HG03571 (cell line): ENCODE results near the gene CTCF.

Experiments used
- ATAC-seq: cut with Tn5 transposase; IDR thresholded peaks from one replicate; pipeline ENCODE4 v1.9.1; 2021; ENCODE audit not compliant: unreplicated experiment

CTCF gene

GRCh38 chr16:67594256-67594915, 32.1 kb downstream of the CTCF start:
- no peak for ATAC-seq

GRCh38 chr16:67594956-67595355, 32.6 kb downstream of the CTCF start:
- ATAC-seq, result no peak

GRCh38 chr16:67598527-67598926, 36.2 kb downstream of the CTCF start:
- no peak for ATAC-seq

GRCh38 chr16:67605641-67606040, 43.3 kb downstream of the CTCF start:
- ATAC-seq, result no peak

GRCh38 chr16:67606632-67607031, 44.3 kb downstream of the CTCF start:
- no peak for ATAC-seq

- ATAC-seq, result no peak
Measured at GRCh38 chr16:67608364-67608763, 46.0 kb downstream of the CTCF start.

- no peak for ATAC-seq
Measured at GRCh38 chr16:67613808-67614207, 51.5 kb downstream of the CTCF start.

GRCh38 chr16:67628216-67628615, 65.9 kb downstream of the CTCF start:
- no peak for ATAC-seq

- ATAC-seq, result no peak
Measured at GRCh38 chr16:67632415-67633172, 70.3 kb downstream of the CTCF start.

GRCh38 chr16:67636713-67637112, 74.4 kb downstream of the CTCF start:
- ATAC-seq, result no peak

- ATAC-seq, result no peak
Measured at GRCh38 chr16:67637625-67638024, 75.3 kb downstream of the CTCF start.

- ATAC-seq, result no peak
Measured at GRCh38 chr16:67641779-67642708, 79.7 kb downstream of the CTCF start.

- ATAC-seq, result no peak
Measured at GRCh38 chr16:67644038-67644437, 81.7 kb downstream of the CTCF start.

GRCh38 chr16:67645397-67646121, 83.2 kb downstream of the CTCF start:
- ATAC-seq, result no peak

GRCh38 chr16:67647111-67647651, 84.9 kb downstream of the CTCF start:
- ATAC-seq, result no peak

- no peak for ATAC-seq
Measured at GRCh38 chr16:67647681-67648080, 85.4 kb downstream of the CTCF start.

GRCh38 chr16:67648088-67648763, 85.9 kb downstream of the CTCF start:
- no peak for ATAC-seq

- ATAC-seq, result no peak
Measured at GRCh38 chr16:67648764-67649407, 86.6 kb downstream of the CTCF start.

- no peak for ATAC-seq
Measured at GRCh38 chr16:67649494-67649931, 87.2 kb downstream of the CTCF start.
